Vagina (tissue), 2 donors: ENCODE data around the gene KCNA2. TPM values are rescaled to one million over a fixed set of nuclear protein-coding genes. Genes with fewer than 3 reads are reported as not detected.
A peak's percentile ranks its signal among the peaks of the same experiment; 100 is the strongest.

Source experiments
- DNase-seq, 2 donors: peaks; one replicate each; pipeline ENCODE4 v3.0.0-alpha.2; 2017; ENCODE audit errors: extremely low spot score in 2 of 2
- H3K27ac ChIP-seq: fragments of 200-600 bp; sonication (generic); one replicate; pipeline ENCODE4 v1.5.1; 2019
- H3K27me3 ChIP-seq: fragments of 200-600 bp; sonication (generic); one replicate; pipeline ENCODE4 v1.5.1; 2019
- H3K36me3 ChIP-seq, 2 donors: fragments of 200-600 bp; sonication (generic); one replicate each; pipeline ENCODE4 v1.5.1; 2017 to 2019
- H3K4me1 ChIP-seq: fragments of 200-600 bp; sonication (generic); one replicate; pipeline ENCODE4 v1.5.1; 2019
- H3K4me3 ChIP-seq, 2 donors: fragments of 200-600 bp; sonication (generic); 1 replicate in 1 of 2; 2 replicates in 1 of 2; pipeline ENCODE4 v1.5.1; 2016 to 2019
- H3K9me3 ChIP-seq: fragments of 200-600 bp; sonication (generic); one replicate; pipeline ENCODE4 v1.5.1; 2019
- POLR2A ChIP-seq, 2 donors: fragments of 450-650 bp; IDR thresholded peaks; one replicate each; pipeline ENCODE4 v1.6.1; 2017; ENCODE audit warnings: antibody characterized with exemption in 2 of 2, mild to moderate bottlenecking in 2 of 2, moderate library complexity in 2 of 2
- POLR2AphosphoS5 ChIP-seq, 2 donors: sonication (generic); formaldehyde crosslinking; IDR thresholded peaks; one replicate each; pipeline ENCODE4 v1.9.0; 2017; ENCODE audit warnings: antibody characterized with exemption in 2 of 2, mild to moderate bottlenecking in 2 of 2, low read depth in 1 of 2; ENCODE audit not compliant: insufficient read depth in 1 of 2
- intact Hi-C: fragments of 100-400 bp; cut with DNase I; formaldehyde crosslinking; loops from one replicate; pipeline ENCODE4 v1.15.1; 2023
- total RNA-seq: library from RNA; depleted of rRNA; stranded (reverse); fragments of >200 nt; gene quantifications from one replicate; pipeline ENCODE4 v1.2.3, GENCODE V29; 2016
- TF ChIP-seq, protein P1 (sequence below), 3 experiments: fragments of 450-650 bp in 2 of 3; fragments of 200-600 bp in 1 of 3; sonication (generic) in 1 of 3; IDR thresholded peaks; one replicate each; pipeline ENCODE4 v1.5.1; 2017 to 2019; ENCODE audit warnings: antibody characterized with exemption in 3 of 3, mild to moderate bottlenecking in 2 of 3, moderate library complexity in 2 of 3

Gene KCNA2
- total RNA-seq, 1 donor from 2014 or later = 0.74 TPM

DNA sequence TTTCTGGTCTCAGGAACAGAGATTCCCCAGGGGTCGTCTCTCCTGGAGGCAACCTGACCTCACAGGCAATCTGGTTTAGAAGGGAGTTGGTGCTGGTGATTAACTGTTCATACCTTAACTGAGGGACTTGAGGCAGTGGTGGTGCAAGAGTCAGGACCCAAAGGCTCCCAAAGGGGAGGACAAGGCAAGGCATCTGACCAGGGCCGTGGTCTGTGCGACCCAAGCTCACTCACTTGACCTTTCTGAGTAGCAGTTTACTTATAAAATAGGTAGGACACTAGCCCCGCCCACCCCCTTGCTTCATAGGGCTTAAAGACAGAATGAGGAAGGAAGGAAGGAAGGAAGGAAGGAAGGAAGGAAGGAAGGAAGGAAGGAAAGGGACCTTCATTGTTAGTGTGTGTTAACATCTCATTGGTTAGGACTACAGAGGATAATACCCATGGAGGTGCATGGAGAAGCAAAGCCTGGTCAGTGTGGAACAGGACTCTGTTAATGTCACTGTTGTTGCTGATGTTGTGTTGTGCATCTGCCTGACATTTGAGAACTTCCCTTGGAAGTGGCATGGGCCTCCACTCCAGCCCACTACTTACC, 4.6 kb upstream of the KCNA2 start:
- Histone ChIP-seq H3K4me1 (peaks cover 20% of the 10 kb centered on the region), H3K27me3 (no peaks in the 10 kb centered on the region), H3K9me3 (no peaks in the 10 kb centered on the region), H3K27ac (no peak overlapping the region), H3K36me3 (no peaks in the 10 kb centered on the region), H3K4me3 (no peak overlapping the region)
- DNase-seq = no peak
- TF ChIP-seq POLR2A (IDR thresholded peaks at IDR 0.05) = no peak
- TF ChIP-seq, protein P1, sequence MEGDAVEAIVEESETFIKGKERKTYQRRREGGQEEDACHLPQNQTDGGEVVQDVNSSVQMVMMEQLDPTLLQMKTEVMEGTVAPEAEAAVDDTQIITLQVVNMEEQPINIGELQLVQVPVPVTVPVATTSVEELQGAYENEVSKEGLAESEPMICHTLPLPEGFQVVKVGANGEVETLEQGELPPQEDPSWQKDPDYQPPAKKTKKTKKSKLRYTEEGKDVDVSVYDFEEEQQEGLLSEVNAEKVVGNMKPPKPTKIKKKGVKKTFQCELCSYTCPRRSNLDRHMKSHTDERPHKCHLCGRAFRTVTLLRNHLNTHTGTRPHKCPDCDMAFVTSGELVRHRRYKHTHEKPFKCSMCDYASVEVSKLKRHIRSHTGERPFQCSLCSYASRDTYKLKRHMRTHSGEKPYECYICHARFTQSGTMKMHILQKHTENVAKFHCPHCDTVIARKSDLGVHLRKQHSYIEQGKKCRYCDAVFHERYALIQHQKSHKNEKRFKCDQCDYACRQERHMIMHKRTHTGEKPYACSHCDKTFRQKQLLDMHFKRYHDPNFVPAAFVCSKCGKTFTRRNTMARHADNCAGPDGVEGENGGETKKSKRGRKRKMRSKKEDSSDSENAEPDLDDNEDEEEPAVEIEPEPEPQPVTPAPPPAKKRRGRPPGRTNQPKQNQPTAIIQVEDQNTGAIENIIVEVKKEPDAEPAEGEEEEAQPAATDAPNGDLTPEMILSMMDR (IDR thresholded peaks at IDR 0.05) = no peak
- TF ChIP-seq POLR2AphosphoS5 (IDR thresholded peaks at IDR 0.05; ENCODE audit: insufficient read depth in 1 of 2, low read depth in 1 of 2) = no peak
- intact Hi-C loops = no loop called here

DNA sequence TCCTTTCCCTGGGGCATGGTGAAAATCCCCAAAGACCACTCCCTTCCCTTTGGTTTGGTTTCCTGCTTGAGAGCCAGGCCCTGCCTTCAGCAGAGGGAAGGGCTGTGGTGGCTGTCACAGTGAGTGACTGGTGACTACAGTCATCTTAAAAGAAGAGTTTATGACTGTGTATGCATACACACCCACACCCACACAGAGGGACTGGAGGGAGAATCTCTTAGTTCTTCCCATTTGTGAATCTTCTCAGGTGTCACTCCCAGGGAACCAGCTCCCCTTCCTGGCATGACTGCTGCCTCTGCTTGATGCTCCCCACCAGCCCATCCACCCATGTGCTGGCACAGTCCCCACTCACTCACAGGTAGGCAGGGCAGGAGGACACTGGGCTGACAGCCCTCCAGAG, 3.9 kb upstream of the KCNA2 start:
- Histone ChIP-seq H3K9me3 (no peaks in the 10 kb centered on the region), H3K4me3 (no peak overlapping the region), H3K27me3 (no peaks in the 10 kb centered on the region), H3K4me1 (peaks cover 28% of the 10 kb centered on the region), H3K27ac (no peak overlapping the region), H3K36me3 (no peaks in the 10 kb centered on the region)
- intact Hi-C loops = no loop called here
- no peak for DNase-seq
- TF ChIP-seq, protein P1 (IDR thresholded peaks at IDR 0.05) = no peak

DNA sequence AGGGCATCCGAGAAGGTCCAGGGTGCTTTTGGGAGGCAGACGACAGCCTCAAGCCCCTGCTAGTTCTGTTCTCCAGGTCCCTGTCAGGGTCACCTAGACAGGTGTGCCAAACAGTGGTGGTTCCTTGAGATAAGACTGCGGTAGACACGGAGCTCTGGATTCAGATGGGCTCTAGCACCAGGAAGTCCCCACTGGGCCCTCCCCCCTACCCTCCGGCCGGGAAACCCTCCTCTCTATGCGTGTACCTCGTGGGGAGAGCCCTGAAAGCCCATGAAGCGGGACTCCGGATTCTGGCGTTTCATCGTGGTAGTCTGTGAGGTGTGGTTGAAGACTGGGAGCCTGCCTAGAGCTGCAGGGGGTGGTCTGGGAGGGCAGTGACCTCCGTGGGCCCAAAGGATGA, 2.1 kb upstream of the KCNA2 start:
- no peaks in the 10 kb centered on the region for H3K9me3 ChIP-seq
- H3K27ac ChIP-seq = no peak overlapping the region
- H3K4me3 ChIP-seq = no peak overlapping the region
- peaks cover 29% of the 10 kb centered on the region for H3K4me1 ChIP-seq
- no peaks in the 10 kb centered on the region for H3K27me3 ChIP-seq
- TF ChIP-seq POLR2A (IDR thresholded peaks at IDR 0.05) = no peak
- TF ChIP-seq, protein P1 (IDR thresholded peaks at IDR 0.05) = no peak
- TF ChIP-seq POLR2AphosphoS5 (IDR thresholded peaks at IDR 0.05; ENCODE audit: insufficient read depth in 1 of 2, low read depth in 1 of 2) = no peak
- DNase-seq = no peak
- H3K36me3 ChIP-seq = no peaks in the 10 kb centered on the region
- intact Hi-C loops = no loop called here

DNA sequence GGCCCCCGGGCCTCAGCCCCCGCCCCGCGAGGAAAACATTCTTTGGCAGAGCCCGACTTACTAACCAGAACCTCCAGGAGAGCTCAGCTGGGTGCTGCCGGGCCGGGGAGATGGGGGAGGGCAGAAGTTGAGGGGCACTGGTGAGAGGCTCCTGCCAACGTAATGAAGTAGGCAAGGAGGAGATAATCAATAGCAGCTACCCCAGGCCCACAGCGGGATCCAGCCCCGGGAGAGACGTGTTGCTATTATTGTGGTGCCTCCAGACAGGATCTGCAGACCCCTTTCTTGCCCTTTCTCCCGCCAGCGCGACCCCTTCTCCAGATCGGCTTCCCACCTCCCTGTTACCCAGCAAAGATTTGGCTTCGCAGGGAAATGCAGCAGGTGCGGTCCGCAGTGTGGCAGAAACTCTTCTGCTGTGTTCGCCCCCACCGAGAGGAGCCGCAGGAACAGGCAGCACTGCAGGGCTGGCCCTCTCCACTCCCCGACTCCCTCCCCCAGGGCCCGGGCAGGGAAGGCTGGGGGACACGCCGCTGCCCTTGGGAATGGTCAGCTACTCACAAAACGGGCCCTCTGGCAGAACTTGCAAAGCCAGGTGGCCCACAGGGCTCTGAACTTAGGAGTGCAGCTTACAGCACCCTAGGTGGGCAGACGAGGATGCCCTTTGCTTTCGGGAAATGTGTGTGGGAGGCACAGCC, 1.5 kb upstream of the KCNA2 start:
- no peak overlapping the region for H3K27ac ChIP-seq
- H3K4me3 ChIP-seq = peak overlapping the region; percentile 48 to 49
- no peaks in the 10 kb centered on the region for H3K27me3 ChIP-seq

More for the DNA sequence above, 1.5 kb upstream of the KCNA2 start:
- Histone ChIP-seq H3K9me3 (no peaks in the 10 kb centered on the region), H3K4me1 (peaks cover 29% of the 10 kb centered on the region), H3K36me3 (no peaks in the 10 kb centered on the region)
- TF ChIP-seq, protein P1 (IDR thresholded peaks at IDR 0.05) = no peak
- TF ChIP-seq POLR2AphosphoS5 (IDR thresholded peaks at IDR 0.05; ENCODE audit: insufficient read depth in 1 of 2, low read depth in 1 of 2) = no peak
- no peak for TF ChIP-seq POLR2A (IDR thresholded peaks at IDR 0.05)
- intact Hi-C loops = no loop called here
- DNase-seq = no peak
